GM21447 (cell line): Measurements from ENCODE around the gene SLX9.

Experiments
- ATAC-seq: cut with Tn5 transposase; IDR thresholded peaks from one replicate; pipeline ENCODE4 v1.9.1; 2021; ENCODE audit not compliant: unreplicated experiment

SLX9 gene

GRCh38 chr21:44957047-44957831, 17.4 kb downstream of the SLX9 start:
- ATAC-seq = no peak

GRCh38 chr21:44957901-44958451, 18.1 kb downstream of the SLX9 start:
- ATAC-seq = no peak

- no peak for ATAC-seq
Observed at GRCh38 chr21:44958471-44959191, 18.8 kb downstream of the SLX9 start.

- ATAC-seq = no peak
Observed at GRCh38 chr21:44959376-44960091, 19.7 kb downstream of the SLX9 start.

- ATAC-seq = no peak
Observed at GRCh38 chr21:44960141-44961092, 20.6 kb downstream of the SLX9 start.

GRCh38 chr21:44962403-44962966, 22.7 kb downstream of the SLX9 start:
- ATAC-seq = no peak

- no peak for ATAC-seq
Observed at GRCh38 chr21:44964381-44964780, 24.6 kb downstream of the SLX9 start.

GRCh38 chr21:44965251-44966022, 25.6 kb downstream of the SLX9 start:
- ATAC-seq = no peak

GRCh38 chr21:44966135-44967081, 26.6 kb downstream of the SLX9 start:
- no peak for ATAC-seq

GRCh38 chr21:44967082-44968047, 27.5 kb downstream of the SLX9 start:
- ATAC-seq = no peak

GRCh38 chr21:44969066-44969670, 29.3 kb downstream of the SLX9 start:
- ATAC-seq = no peak

GRCh38 chr21:44969931-44970755, 30.3 kb downstream of the SLX9 start:
- no peak for ATAC-seq

- no peak for ATAC-seq
Observed at GRCh38 chr21:44970766-44971671, 31.2 kb downstream of the SLX9 start.

- ATAC-seq = no peak
Observed at GRCh38 chr21:44971672-44971995, 31.8 kb downstream of the SLX9 start.

GRCh38 chr21:44972301-44972814, 32.5 kb downstream of the SLX9 start:
- no peak for ATAC-seq
